ENCODE results near the gene TDRD12. TPM values are rescaled to one million over a fixed set of nuclear protein-coding genes. Genes with fewer than 3 reads are reported as not detected.

TDRD12 gene
- total and polyA plus RNA-seq, 7 donors = 0.06 to 1.5 (median 0.28) TPM; not detected in 4

- WGBS, 2 donors = 90% methylated on average over 4 of the region's 4 CpGs
- TF ChIP-seq POLR2AphosphoS5 (IDR thresholded peaks at IDR 0.05) (no peak), EP300 (IDR thresholded peaks at IDR 0.05) (no peak), CTCF (IDR thresholded peaks at IDR 0.05) (no peak), POLR2A (IDR thresholded peaks at IDR 0.05) (no peak)
- H3K27ac ChIP-seq = no peak overlapping the region
Measured at GRCh38 chr19:32828139-32828538, 108.6 kb downstream of the TDRD12 start.

GRCh38 chr19:32828643-32829344 is 109.2 kb downstream of the TDRD12 start:
- Histone ChIP-seq H3K4me1 (no peaks in the 10 kb centered on the region), H3K36me3 (no peaks in the 10 kb centered on the region), H3K27ac (no peak overlapping the region), H3K4me3 (no peak overlapping the region), H3K27me3 (no peaks in the 10 kb centered on the region), H3K9me3 (no peaks in the 10 kb centered on the region)
- intact Hi-C loops (cut with DNase I) = no loop called here
- no peak for TF ChIP-seq EP300 (IDR thresholded peaks at IDR 0.05)
- no peak for TF ChIP-seq CTCF (IDR thresholded peaks at IDR 0.05)
- TF ChIP-seq POLR2A (IDR thresholded peaks at IDR 0.05) = no peak
- TF ChIP-seq POLR2AphosphoS5 (IDR thresholded peaks at IDR 0.05) = no peak
- 85 to 88% methylated on average over 15 of the region's 15 CpGs for WGBS, 2 donors
- DNase-seq = no peak

More at GRCh38 chr19:32828139-32828538, 108.6 kb downstream of the TDRD12 start:
- no peaks in the 10 kb centered on the region for H3K27me3 ChIP-seq
- no peak overlapping the region for H3K4me3 ChIP-seq
- intact Hi-C loops (cut with DNase I) = no loop called here
- no peak for DNase-seq
- H3K36me3 ChIP-seq = no peaks in the 10 kb centered on the region
- H3K9me3 ChIP-seq = no peaks in the 10 kb centered on the region
- H3K4me1 ChIP-seq = no peaks in the 10 kb centered on the region

GRCh38 chr19:32829345-32829896 is 109.9 kb downstream of the TDRD12 start:
- 90 to 94% methylated on average over 10 of the region's 10 CpGs for WGBS, 2 donors
- no peak for DNase-seq
- TF ChIP-seq CTCF (IDR thresholded peaks at IDR 0.05) (no peak), EP300 (IDR thresholded peaks at IDR 0.05) (no peak), POLR2A (IDR thresholded peaks at IDR 0.05) (no peak), POLR2AphosphoS5 (IDR thresholded peaks at IDR 0.05) (no peak)
- Histone ChIP-seq H3K4me3 (no peak overlapping the region), H3K9me3 (no peaks in the 10 kb centered on the region), H3K4me1 (no peaks in the 10 kb centered on the region), H3K27me3 (no peaks in the 10 kb centered on the region), H3K27ac (no peak overlapping the region), H3K36me3 (no peaks in the 10 kb centered on the region)
- intact Hi-C loops (cut with DNase I) = no loop called here

- no peak for DNase-seq
Measured at GRCh38 chr19:32830231-32831014, 110.9 kb downstream of the TDRD12 start.

More at GRCh38 chr19:32830231-32831014, 110.9 kb downstream of the TDRD12 start:
- Histone ChIP-seq H3K36me3 (no peaks in the 10 kb centered on the region), H3K4me1 (no peaks in the 10 kb centered on the region), H3K27ac (no peak overlapping the region), H3K4me3 (no peak overlapping the region), H3K9me3 (no peaks in the 10 kb centered on the region), H3K27me3 (no peaks in the 10 kb centered on the region)
- no peak for TF ChIP-seq CTCF (IDR thresholded peaks at IDR 0.05)
- no peak for TF ChIP-seq POLR2AphosphoS5 (IDR thresholded peaks at IDR 0.05)
- no peak for TF ChIP-seq EP300 (IDR thresholded peaks at IDR 0.05)
- no peak for TF ChIP-seq POLR2A (IDR thresholded peaks at IDR 0.05)
- intact Hi-C loops (cut with DNase I) = no loop called here
- WGBS, 2 donors = 84 to 90% methylated on average over 8 of the region's 8 CpGs

Data from sigmoid colon (tissue), 7 donors.